SKM-1 (cell line): Measurements from ENCODE around the gene SNTG2.

ENCODE experiments used
- DNase-seq: peaks from one replicate; lab custom pipeline; 2025; ENCODE audit not compliant: unreplicated experiment; lab: John Stamatoyannopoulos, UW

SNTG2 gene

GRCh38 chr2:1137264-1137663 is 186.6 kb downstream of the SNTG2 start:
- no peak for DNase-seq

GRCh38 chr2:1137913-1138391 is 187.3 kb downstream of the SNTG2 start:
- no peak for DNase-seq

GRCh38 chr2:1140389-1141003 is 189.8 kb downstream of the SNTG2 start:
- DNase-seq = no peak

GRCh38 chr2:1141079-1141478 is 190.4 kb downstream of the SNTG2 start:
- DNase-seq = no peak

- no peak for DNase-seq
Observed at GRCh38 chr2:1143129-1143528, 192.5 kb downstream of the SNTG2 start.

GRCh38 chr2:1147873-1148612 is 197.4 kb downstream of the SNTG2 start:
- no peak for DNase-seq

GRCh38 chr2:1150724-1151511 is 200.3 kb downstream of the SNTG2 start:
- no peak for DNase-seq

- no peak for DNase-seq
Observed at GRCh38 chr2:1152375-1152774, 201.7 kb downstream of the SNTG2 start.

GRCh38 chr2:1153920-1154319 is 203.3 kb downstream of the SNTG2 start:
- no peak for DNase-seq

GRCh38 chr2:1154710-1155594 is 204.3 kb downstream of the SNTG2 start:
- no peak for DNase-seq

- no peak for DNase-seq
Observed at GRCh38 chr2:1156059-1156458, 205.4 kb downstream of the SNTG2 start.

- no peak for DNase-seq
Observed at GRCh38 chr2:1156531-1156930, 205.9 kb downstream of the SNTG2 start.

GRCh38 chr2:1157107-1157506 is 206.5 kb downstream of the SNTG2 start:
- no peak for DNase-seq

- DNase-seq = no peak
Observed at GRCh38 chr2:1159013-1159412, 208.4 kb downstream of the SNTG2 start.

GRCh38 chr2:1162246-1162645 is 211.6 kb downstream of the SNTG2 start:
- DNase-seq = no peak

- DNase-seq = no peak
Observed at GRCh38 chr2:1162768-1163584, 212.3 kb downstream of the SNTG2 start.

GRCh38 chr2:1166976-1167375 is 216.3 kb downstream of the SNTG2 start:
- DNase-seq = no peak

- no peak for DNase-seq
Observed at GRCh38 chr2:1168846-1169245, 218.2 kb downstream of the SNTG2 start.

GRCh38 chr2:1169291-1169949 is 218.8 kb downstream of the SNTG2 start:
- no peak for DNase-seq

GRCh38 chr2:1170241-1170640 is 219.6 kb downstream of the SNTG2 start:
- no peak for DNase-seq
